ENCODE data around the gene PLN.

PLN gene

DNA sequence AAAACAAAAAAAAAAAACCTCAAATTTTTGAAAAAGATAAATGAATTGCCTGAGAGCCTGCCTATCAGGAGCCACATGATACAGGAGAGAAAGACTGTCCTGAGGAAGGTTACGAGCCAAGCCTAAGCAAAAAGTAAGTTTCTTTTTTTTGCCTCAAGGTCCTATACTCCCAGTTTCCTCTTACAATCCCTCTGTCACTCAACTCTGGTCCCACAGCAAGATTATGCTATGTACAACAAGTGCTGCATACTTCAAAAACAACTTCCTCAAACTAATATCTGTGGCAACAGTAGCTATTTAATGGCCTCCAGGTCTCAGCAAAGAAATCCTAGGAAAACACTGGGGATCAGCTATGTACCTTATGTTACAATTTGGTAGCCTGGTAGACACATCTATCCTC is 46.8 kb downstream of the PLN start:
- ATAC-seq (replicated peaks) (no peak), DNase-seq (no peak)
- Mint-ChIP-seq H3K27ac (no peak overlapping the region), H3K4me3 (no peak overlapping the region), H3K27me3 (no peaks in the 10 kb centered on the region), H3K4me1 (ENCODE audit: low read depth in 2 of 2) (peaks cover 25 to 42% of the 10 kb centered on the region in 2 donors), H3K9me3 (no peaks in the 10 kb centered on the region), H3K36me3 (ENCODE audit: insufficient read depth) (peaks cover 10% of the 10 kb centered on the region)

DNA sequence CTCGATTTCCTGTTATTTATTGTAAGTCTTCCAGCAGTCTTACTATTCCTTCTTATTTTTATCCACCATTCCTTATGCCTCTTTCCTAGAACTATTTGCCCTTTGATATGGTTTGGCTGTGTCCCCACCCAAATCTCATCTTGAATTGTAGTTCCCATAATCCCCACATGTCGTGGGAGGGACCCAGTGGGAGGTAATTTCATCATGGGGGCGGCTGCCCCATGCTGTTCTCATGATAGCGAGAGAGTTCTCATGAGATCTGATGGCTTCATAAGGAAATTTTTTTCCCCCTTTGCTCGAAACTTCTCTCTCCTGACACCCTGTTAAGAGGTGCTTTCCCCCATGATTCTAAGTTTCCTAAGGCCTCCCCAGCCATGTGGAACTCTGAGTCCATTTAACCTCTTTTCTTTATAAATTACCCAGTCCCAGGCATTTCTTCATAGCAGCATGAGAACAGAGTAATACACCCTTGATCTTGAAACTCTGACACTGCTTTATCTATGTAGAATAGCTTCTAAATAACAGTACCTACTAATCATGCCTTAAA is 48.8 kb downstream of the PLN start:
- Mint-ChIP-seq H3K36me3 (ENCODE audit: insufficient read depth) (peaks cover 8% of the 10 kb centered on the region), H3K4me1 (ENCODE audit: low read depth in 2 of 2) (peaks cover 13 to 32% of the 10 kb centered on the region in 2 donors), H3K9me3 (no peaks in the 10 kb centered on the region), H3K4me3 (no peak overlapping the region), H3K27ac (peak overlapping the region; percentile 6 to 77), H3K27me3 (no peaks in the 10 kb centered on the region)
- DNase-seq (no peak), ATAC-seq (replicated peaks) (no peak)

DNA sequence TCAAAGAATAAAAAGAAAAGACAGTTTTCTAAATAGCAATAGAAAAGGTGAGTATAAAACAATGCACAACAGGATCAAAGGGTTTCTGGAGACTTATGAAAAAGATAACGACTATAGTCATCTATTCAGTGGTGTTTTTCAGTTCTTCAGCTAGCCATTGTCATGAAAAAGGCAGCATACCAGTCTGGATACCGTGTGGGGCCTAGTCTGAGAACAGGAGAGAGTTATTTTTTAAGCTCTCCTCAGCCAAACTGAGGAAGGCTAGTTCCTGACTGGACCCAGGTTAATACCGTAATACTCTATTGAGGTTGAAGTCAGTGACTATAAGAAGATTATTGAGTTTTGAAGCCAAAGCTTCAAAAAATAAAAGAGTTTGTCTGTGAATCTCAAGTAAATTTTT is 49.5 kb downstream of the PLN start:
- no peak overlapping the region for H3K27ac Mint-ChIP-seq
- H3K9me3 Mint-ChIP-seq = no peaks in the 10 kb centered on the region
- peaks cover 9% of the 10 kb centered on the region for H3K36me3 Mint-ChIP-seq (ENCODE audit: insufficient read depth)
- DNase-seq = no peak
- no peaks in the 10 kb centered on the region for H3K27me3 Mint-ChIP-seq
- ATAC-seq (replicated peaks) = no peak
- H3K4me1 Mint-ChIP-seq (ENCODE audit: low read depth in 2 of 2) = peaks cover 13 to 32% of the 10 kb centered on the region in 2 donors
- H3K4me3 Mint-ChIP-seq = no peak overlapping the region

DNA sequence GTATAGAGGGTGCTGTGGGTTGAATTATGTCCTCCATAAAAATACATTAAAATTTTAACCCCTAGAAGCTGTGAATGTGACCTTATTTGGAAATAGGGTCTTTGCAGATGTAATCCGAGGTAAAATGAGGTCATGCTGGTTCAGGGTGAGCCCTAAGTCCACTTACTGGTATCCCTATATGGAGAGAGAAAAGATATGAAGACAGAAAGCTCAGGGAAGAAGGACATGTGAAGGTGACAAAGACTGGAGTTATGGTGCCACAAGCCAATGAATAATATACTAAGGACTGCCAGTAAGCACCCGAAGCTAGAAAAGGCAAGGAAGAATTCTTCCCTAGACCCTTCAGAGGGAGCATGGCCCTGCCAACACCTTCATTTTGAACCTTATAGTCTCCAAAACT is 50.2 kb downstream of the PLN start:
- ATAC-seq (replicated peaks) (no peak), DNase-seq (no peak)
- H3K4me1 Mint-ChIP-seq (ENCODE audit: low read depth in 2 of 2) = peaks cover 13 to 26% of the 10 kb centered on the region in 2 donors
- no peaks in the 10 kb centered on the region for H3K9me3 Mint-ChIP-seq
- H3K36me3 Mint-ChIP-seq (ENCODE audit: insufficient read depth) = peaks cover 13% of the 10 kb centered on the region
- H3K4me3 Mint-ChIP-seq = no peak overlapping the region
- H3K27ac Mint-ChIP-seq = peak overlapping the region in 1 of 2 donors; percentile 2
- H3K27me3 Mint-ChIP-seq = no peaks in the 10 kb centered on the region

DNA sequence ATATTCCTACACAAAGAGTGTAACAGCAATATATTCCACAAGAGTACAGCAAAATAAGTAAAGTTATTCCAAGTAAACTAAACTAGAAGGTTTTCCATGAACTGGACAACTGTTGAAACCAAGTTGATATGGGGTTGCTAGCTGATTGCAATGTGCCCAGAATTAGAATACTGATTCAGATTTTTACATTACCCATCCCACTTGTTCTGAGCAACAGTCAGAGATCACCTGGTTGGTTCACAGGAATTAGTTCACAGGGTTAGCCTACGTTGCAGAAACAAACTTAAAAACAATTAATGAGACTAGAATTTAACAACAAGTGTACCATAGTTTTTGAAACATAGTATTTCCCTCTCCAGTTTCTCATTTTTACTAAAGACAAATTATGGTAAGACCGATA is 54.2 kb downstream of the PLN start:
- peaks cover 24% of the 10 kb centered on the region for H3K36me3 Mint-ChIP-seq (ENCODE audit: insufficient read depth)

DNA sequence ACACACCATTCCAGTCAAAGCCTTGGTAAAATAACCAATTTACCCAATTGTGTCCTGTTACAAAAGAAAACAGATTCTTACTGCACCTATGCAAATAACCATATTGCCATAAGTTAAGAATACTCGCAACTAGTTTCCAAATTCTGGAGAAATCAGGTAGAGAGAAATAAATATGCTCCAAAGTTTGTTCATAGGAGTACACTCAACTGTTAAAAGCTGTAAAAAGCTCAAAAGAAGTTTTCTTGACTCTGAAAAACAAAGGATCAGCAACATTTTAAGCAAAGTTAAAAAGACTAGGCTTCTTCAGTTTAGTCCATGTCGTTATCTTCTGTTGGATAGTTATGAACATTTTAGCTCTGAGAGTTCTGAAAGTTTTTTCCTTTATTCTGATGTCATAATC is 55.3 kb downstream of the PLN start:
- H3K27me3 Mint-ChIP-seq = no peaks in the 10 kb centered on the region
- H3K27ac Mint-ChIP-seq = no peak overlapping the region
- H3K4me1 Mint-ChIP-seq (ENCODE audit: low read depth in 2 of 2) = peaks cover 22 to 24% of the 10 kb centered on the region in 2 donors
- DNase-seq (no peak), ATAC-seq (replicated peaks) (no peak)
- peaks cover 27% of the 10 kb centered on the region for H3K36me3 Mint-ChIP-seq (ENCODE audit: insufficient read depth)
- H3K4me3 Mint-ChIP-seq = no peak overlapping the region
- H3K9me3 Mint-ChIP-seq = no peaks in the 10 kb centered on the region

More for the DNA sequence above, 54.2 kb downstream of the PLN start:
- no peak for ATAC-seq (replicated peaks)
- H3K9me3 Mint-ChIP-seq = no peaks in the 10 kb centered on the region
- H3K4me1 Mint-ChIP-seq (ENCODE audit: low read depth in 2 of 2) = peaks cover 21 to 25% of the 10 kb centered on the region in 2 donors
- H3K27ac Mint-ChIP-seq = no peak overlapping the region
- H3K27me3 Mint-ChIP-seq = no peaks in the 10 kb centered on the region
- DNase-seq = no peak
- no peak overlapping the region for H3K4me3 Mint-ChIP-seq

GRCh38 chr6:118606268-118606667 is 58.2 kb downstream of the PLN start:
- peaks cover 33 to 43% of the 10 kb centered on the region in 2 donors for H3K4me1 Mint-ChIP-seq (ENCODE audit: low read depth in 2 of 2)
- no peaks in the 10 kb centered on the region for H3K27me3 Mint-ChIP-seq
- no peak overlapping the region for H3K4me3 Mint-ChIP-seq
- H3K36me3 Mint-ChIP-seq (ENCODE audit: insufficient read depth) = peaks cover 26% of the 10 kb centered on the region
- no peak for DNase-seq
- ATAC-seq (replicated peaks) = no peak
- no peaks in the 10 kb centered on the region for H3K9me3 Mint-ChIP-seq
- H3K27ac Mint-ChIP-seq = peak overlapping the region; percentile 10 to 20

- DNase-seq (no peak), ATAC-seq (replicated peaks) (no peak)
- Mint-ChIP-seq H3K27ac (peak overlapping the region; percentile 10 to 20), H3K4me1 (ENCODE audit: low read depth in 2 of 2) (peaks cover 34 to 49% of the 10 kb centered on the region in 2 donors), H3K9me3 (no peaks in the 10 kb centered on the region), H3K36me3 (ENCODE audit: insufficient read depth) (peaks cover 26% of the 10 kb centered on the region), H3K4me3 (no peak overlapping the region), H3K27me3 (no peaks in the 10 kb centered on the region)
Measured at GRCh38 chr6:118606858-118607257, 58.8 kb downstream of the PLN start.

Data from effector memory CD8-positive, alpha-beta T cell (primary cell).